ENCODE data around the gene CPNE5.

The CPNE5 gene

GRCh38 chr6:36797653-36798052 is 41.6 kb downstream of the CPNE5 start:
- POLR2A ChIA-PET = no interaction called here
- CTCF ChIA-PET = interaction anchor here (1.3 kb wide), 1 partner anchor 12 kb away, joined by 4 read pairs; no protein-coding TSS in a partner anchor

GRCh38 chr6:36797055-36797454 is 42.2 kb downstream of the CPNE5 start:
- ChIA-PET CTCF (interaction anchor here (0.9 to 1.9 kb wide), 4 partner anchors 13 to 221 kb away, joined by 3 to 5 read pairs (median 4); partner anchors contain the start of gene C6orf89), POLR2A (no interaction called here)
- no peak for DNase-seq (ENCODE audit: low read depth, low spot score)
- TF ChIP-seq CTCF (IDR thresholded peaks at IDR 0.05; ENCODE audit: insufficient read depth, low read length, missing control alignments) = no peak
- no peak overlapping the region for H3K4me3 ChIP-seq (ENCODE audit: low read depth, low read length)

More at GRCh38 chr6:36797653-36798052, 41.6 kb downstream of the CPNE5 start:
- DNase-seq (ENCODE audit: low read depth, low spot score) = no peak
- no peak for TF ChIP-seq CTCF (IDR thresholded peaks at IDR 0.05; ENCODE audit: insufficient read depth, low read length, missing control alignments)
- H3K4me3 ChIP-seq (ENCODE audit: low read depth, low read length) = no peak overlapping the region

GRCh38 chr6:36794713-36795065 is 44.6 kb downstream of the CPNE5 start:
- CTCF ChIA-PET = no interaction called here
- no peak for TF ChIP-seq CTCF (IDR thresholded peaks at IDR 0.05; ENCODE audit: insufficient read depth, low read length, missing control alignments)
- no peak for DNase-seq (ENCODE audit: low read depth, low spot score)
- POLR2A ChIA-PET = no interaction called here
- H3K4me3 ChIP-seq (ENCODE audit: low read depth, low read length) = no peak overlapping the region

- CTCF ChIA-PET = interaction anchor here (0.9 kb wide), 1 partner anchor 170 kb away, joined by 3 read pairs; no protein-coding TSS in a partner anchor
- DNase-seq (ENCODE audit: low read depth, low spot score) = no peak
- POLR2A ChIA-PET = no interaction called here
- TF ChIP-seq CTCF (IDR thresholded peaks at IDR 0.05; ENCODE audit: insufficient read depth, low read length, missing control alignments) = no peak
- H3K4me3 ChIP-seq (ENCODE audit: low read depth, low read length) = no peak overlapping the region
Observed at GRCh38 chr6:36793913-36794712, 45.1 kb downstream of the CPNE5 start.

- no peak for DNase-seq (ENCODE audit: low read depth, low spot score)
- CTCF ChIA-PET = interaction anchor here (0.9 to 1.4 kb wide), 2 partner anchors 169 to 228 kb away, joined by 3 to 4 read pairs; no protein-coding TSS in a partner anchor
- POLR2A ChIA-PET = interaction anchor here (0.6 kb wide), 1 partner anchor 177 kb away, joined by 7 read pairs; no protein-coding TSS in a partner anchor
- no peak for TF ChIP-seq CTCF (IDR thresholded peaks at IDR 0.05; ENCODE audit: insufficient read depth, low read length, missing control alignments)
- H3K4me3 ChIP-seq (ENCODE audit: low read depth, low read length) = no peak overlapping the region
Observed at GRCh38 chr6:36793296-36793912, 45.8 kb downstream of the CPNE5 start.

- ChIA-PET CTCF (interaction anchor here (1.0 to 3.0 kb wide), 7 partner anchors 9 to 231 kb away, joined by 3 to 10 read pairs (median 3); no protein-coding TSS in a partner anchor), POLR2A (no interaction called here)
- H3K4me3 ChIP-seq (ENCODE audit: low read depth, low read length) = no peak overlapping the region
- TF ChIP-seq CTCF (IDR thresholded peaks at IDR 0.05; ENCODE audit: insufficient read depth, low read length, missing control alignments) = no peak
- DNase-seq (ENCODE audit: low read depth, low spot score) = no peak
Observed at GRCh38 chr6:36791521-36792135, 47.6 kb downstream of the CPNE5 start.
